Gastrocnemius medialis (tissue), 4 donors: ENCODE results near the gene TMEM33. TPM values are rescaled to one million over a fixed set of nuclear protein-coding genes. Genes with fewer than 3 reads are reported as not detected.
"Not testable (repeated sequence)": the region's sequence is repeated elsewhere in the genome, so short reads cannot be mapped to it uniquely, and the experiment has no call there.

Experiments used
- ATAC-seq, 2 donors: fragments of 150-250 bp; one replicate each; pipeline ENCODE4 v1.9.1; 2016
- DNase-seq, 2 donors: peaks; one replicate each; pipeline ENCODE4 v3.0.0-alpha.2; 2019
- H3K27ac ChIP-seq, 4 donors: fragments of 200-600 bp; sonication (generic); 1 replicate in 1 of 4; 2 replicates in 3 of 4; pipeline ENCODE4 v1.5.1; 2016 to 2018; ENCODE audit warnings: mild to moderate bottlenecking in 2 of 4, moderate library complexity in 1 of 4
- H3K27me3 ChIP-seq, 3 donors: fragments of 200-600 bp; sonication (generic) in 2 of 3; 1 replicate in 1 of 3; 2 replicates in 2 of 3; pipeline versions ENCODE4 v1.5.1 to v1.6.0; 2016 to 2019; ENCODE audit warnings: mild to moderate bottlenecking in 1 of 3, moderate library complexity in 1 of 3
- H3K36me3 ChIP-seq, 2 donors: fragments of 200-600 bp; sonication (generic) in 1 of 2; one replicate each; pipeline ENCODE4 v1.5.1; 2017 to 2018
- H3K4me1 ChIP-seq, 2 donors: fragments of 200-600 bp; sonication (generic) in 1 of 2; one replicate each; pipeline ENCODE4 v1.5.1; 2016 to 2017; ENCODE audit warnings: mild to moderate bottlenecking in 2 of 2
- H3K4me3 ChIP-seq, 4 donors: fragments of 200-600 bp; sonication (generic) in 3 of 4; 1 replicate in 1 of 4; 2 replicates in 3 of 4; pipeline ENCODE4 v1.5.1; 2016 to 2019; ENCODE audit warnings: mild to moderate bottlenecking in 2 of 4
- H3K9me3 ChIP-seq, 3 donors: fragments of 200-600 bp; sonication (generic) in 2 of 3; 1 replicate in 1 of 3; 2 replicates in 2 of 3; pipeline ENCODE4 v1.5.1; 2016 to 2019
- CTCF ChIP-seq, 5 experiments: fragments of 450-650 bp in 3 of 5; fragments of 200-600 bp in 2 of 5; sonication (generic) in 2 of 5; IDR thresholded peaks in 4 of 5; conservative IDR thresholded peaks in 1 of 5; 1 replicate in 4 of 5; 2 replicates in 1 of 5; pipeline ENCODE4 v1.5.1; 2016 to 2019; ENCODE audit warnings: antibody characterized with exemption in 5 of 5, mild to moderate bottlenecking in 3 of 5, moderate library complexity in 3 of 5
- POLR2A ChIP-seq, 2 donors: fragments of 450-650 bp; IDR thresholded peaks; one replicate each; pipeline ENCODE4 v1.6.1; 2017; ENCODE audit warnings: antibody characterized with exemption in 2 of 2, mild to moderate bottlenecking in 2 of 2, moderate library complexity in 2 of 2
- in situ Hi-C, 4 donors: fragments of 200-750 bp; cut with MboI; loops; one replicate each; pipeline versions ENCODE4 v1.15.0 to v1.8.0; 2017; ENCODE audit warnings: low sequenced_read_pairs in 4 of 4
- intact Hi-C: fragments of 100-400 bp; cut with DNase I; formaldehyde crosslinking; loops from one replicate; pipeline ENCODE4 v1.15.1; 2023; ENCODE audit warnings: low total_unique reads
- total RNA-seq, 4 donors: library from RNA; depleted of rRNA; stranded (reverse); fragments of >200 nt; gene quantifications; one replicate each; pipeline versions ENCODE4 v1.1.0 to v1.2.3, GENCODE V29; 2016

The TMEM33 gene
- total RNA-seq, 4 donors from 2014 or later, result 20.6 to 29.3 (median 26.4) TPM

- Histone ChIP-seq H3K27me3 (peaks cover 0 to 3% (median 0%) of the 10 kb centered on the region in 3 donors), H3K27ac (no peak overlapping the region), H3K9me3 (no peaks in the 10 kb centered on the region), H3K4me3 (no peak overlapping the region), H3K4me1 (no peaks in the 10 kb centered on the region), H3K36me3 (no peaks in the 10 kb centered on the region)
- in situ Hi-C loops, result loop anchor here (10.0 to 25.0 kb wide), 3 partner anchors 194 to 604 kb away; no protein-coding TSS in a partner anchor
- DNase-seq, result no peak
- no peak for TF ChIP-seq CTCF (IDR thresholded peaks at IDR 0.05 in 4 of 5, conservative IDR thresholded peaks at IDR 0.05 in 1 of 5)
- TF ChIP-seq POLR2A (IDR thresholded peaks at IDR 0.05), result no peak
- no peak for ATAC-seq
- intact Hi-C loops, result loop anchor here (1.0 to 10.0 kb wide), 2 partner anchors 195 to 604 kb away; no protein-coding TSS in a partner anchor
Measured at GRCh38 chr4:41888687-41889074, 46.5 kb upstream of the TMEM33 start.

DNA sequence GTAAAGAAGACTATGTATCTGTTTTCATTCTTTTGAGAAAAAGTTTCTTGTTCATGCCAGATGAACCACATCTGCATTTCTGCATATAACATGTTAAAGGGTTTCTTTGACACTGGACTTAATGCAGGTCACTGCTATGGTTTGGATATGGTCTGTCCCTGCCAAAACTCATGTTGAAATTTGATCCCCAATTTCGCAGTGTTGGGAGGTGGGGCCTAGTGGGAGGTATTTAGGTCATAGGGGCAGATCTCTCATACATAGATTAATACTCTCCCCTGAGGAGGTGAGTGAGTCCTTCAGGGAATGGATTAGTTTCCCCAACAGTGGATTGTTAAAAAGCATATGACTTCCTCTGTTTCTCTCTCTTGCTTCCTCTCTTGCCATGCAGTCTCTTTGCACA lies 45.9 kb upstream of the TMEM33 start:
- H3K27me3 ChIP-seq, result peaks cover 0 to 3% (median 0%) of the 10 kb centered on the region in 3 donors
- no peak overlapping the region for H3K27ac ChIP-seq
- intact Hi-C loops (loop anchor here (10.0 kb wide), 1 partner anchor 605 kb away; no protein-coding TSS in a partner anchor), in situ Hi-C loops (loop anchor here (10.0 to 25.0 kb wide), 3 partner anchors 195 to 605 kb away; no protein-coding TSS in a partner anchor)
- TF ChIP-seq CTCF (IDR thresholded peaks at IDR 0.05 in 4 of 5, conservative IDR thresholded peaks at IDR 0.05 in 1 of 5), result no peak
- no peak for ATAC-seq
- no peaks in the 10 kb centered on the region for H3K36me3 ChIP-seq
- no peak for DNase-seq
- no peaks in the 10 kb centered on the region for H3K4me1 ChIP-seq
- H3K4me3 ChIP-seq, result no peak overlapping the region
- H3K9me3 ChIP-seq, result no peaks in the 10 kb centered on the region

DNA sequence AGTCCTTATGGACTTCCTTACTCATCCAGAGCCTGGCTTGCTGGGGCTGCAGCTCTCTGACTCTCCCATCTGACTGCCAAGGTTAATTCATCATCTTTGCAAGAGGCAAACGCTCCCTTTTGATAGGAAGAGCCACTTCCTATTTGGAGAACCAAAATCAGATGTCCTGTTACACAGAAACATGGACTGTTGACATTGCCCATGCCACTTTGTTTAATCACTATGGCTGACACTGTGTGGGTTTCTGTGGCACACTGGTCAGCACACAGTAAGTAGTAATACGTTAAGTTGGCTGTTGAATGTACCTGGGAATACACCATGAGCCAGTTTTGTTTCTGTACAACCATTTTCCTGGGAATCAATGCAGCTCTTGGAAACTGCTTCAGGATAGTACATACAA lies 45.1 kb upstream of the TMEM33 start:
- ATAC-seq, result no peak
- H3K27ac ChIP-seq, result no peak overlapping the region
- H3K4me3 ChIP-seq, result no peak overlapping the region
- no peaks in the 10 kb centered on the region for H3K36me3 ChIP-seq
- H3K27me3 ChIP-seq, result peaks cover 0 to 3% (median 0%) of the 10 kb centered on the region in 3 donors
- intact Hi-C loops (no loop called here), in situ Hi-C loops (loop anchor here in 1 of 4 donors (25.0 kb wide), 1 partner anchor 603 kb away; no protein-coding TSS in a partner anchor)
- no peak for TF ChIP-seq POLR2A (IDR thresholded peaks at IDR 0.05)
- TF ChIP-seq CTCF (IDR thresholded peaks at IDR 0.05 in 4 of 5, conservative IDR thresholded peaks at IDR 0.05 in 1 of 5), result no peak
- no peak for DNase-seq
- H3K4me1 ChIP-seq, result no peaks in the 10 kb centered on the region
- no peaks in the 10 kb centered on the region for H3K9me3 ChIP-seq

- Histone ChIP-seq H3K27ac (no peak overlapping the region), H3K4me3 (no peak overlapping the region), H3K27me3 (peaks cover 0 to 3% (median 0%) of the 10 kb centered on the region in 3 donors), H3K36me3 (no peaks in the 10 kb centered on the region), H3K4me1 (no peaks in the 10 kb centered on the region), H3K9me3 (no peaks in the 10 kb centered on the region)
- DNase-seq, result no peak
- no peak for ATAC-seq
- no peak for TF ChIP-seq POLR2A (IDR thresholded peaks at IDR 0.05)
- no peak for TF ChIP-seq CTCF (IDR thresholded peaks at IDR 0.05 in 4 of 5, conservative IDR thresholded peaks at IDR 0.05 in 1 of 5)
- intact Hi-C loops (no loop called here), in situ Hi-C loops (loop anchor here in 1 of 4 donors (25.0 kb wide), 1 partner anchor 609 kb away; no protein-coding TSS in a partner anchor)
Measured at GRCh38 chr4:41896648-41897047, 38.6 kb upstream of the TMEM33 start.

- ATAC-seq, result no peak
- in situ Hi-C loops, result loop anchor here in 1 of 4 donors (25.0 kb wide), 1 partner anchor 610 kb away; no protein-coding TSS in a partner anchor
Measured at GRCh38 chr4:41897698-41898097, 37.5 kb upstream of the TMEM33 start.

GRCh38 chr4:41909136-41909535 lies 26.1 kb upstream of the TMEM33 start:
- intact Hi-C loops, H3K4me3 ChIP-seq, ATAC-seq, H3K27ac ChIP-seq, H3K27me3 ChIP-seq, DNase-seq, H3K4me1 ChIP-seq, in situ Hi-C loops, H3K9me3 ChIP-seq, H3K36me3 ChIP-seq: not testable (repeated sequence)

More at GRCh38 chr4:41897698-41898097, 37.5 kb upstream of the TMEM33 start:
- TF ChIP-seq POLR2A (IDR thresholded peaks at IDR 0.05) (no peak), CTCF (IDR thresholded peaks at IDR 0.05 in 4 of 5, conservative IDR thresholded peaks at IDR 0.05 in 1 of 5) (no peak)
- Histone ChIP-seq H3K4me3 (no peak overlapping the region), H3K4me1 (no peaks in the 10 kb centered on the region), H3K9me3 (no peaks in the 10 kb centered on the region), H3K27me3 (peaks cover 0 to 3% (median 0%) of the 10 kb centered on the region in 3 donors), H3K36me3 (no peaks in the 10 kb centered on the region), H3K27ac (no peak overlapping the region)
- intact Hi-C loops, result no loop called here
- DNase-seq, result no peak
